ENCODE data around the gene ASAP2. TPM values are rescaled to one million over a fixed set of nuclear protein-coding genes. Genes with fewer than 3 reads are reported as not detected.
A peak's percentile ranks its signal among the peaks of the same experiment; 100 is the strongest.

ASAP2 gene
- total and polyA plus RNA-seq, 9 of the 15 experiments (the other 6 are each of a cell fraction or from before 2014, with no cell fraction given), result 0.06 to 4.3 (median 3.1) TPM

DNA sequence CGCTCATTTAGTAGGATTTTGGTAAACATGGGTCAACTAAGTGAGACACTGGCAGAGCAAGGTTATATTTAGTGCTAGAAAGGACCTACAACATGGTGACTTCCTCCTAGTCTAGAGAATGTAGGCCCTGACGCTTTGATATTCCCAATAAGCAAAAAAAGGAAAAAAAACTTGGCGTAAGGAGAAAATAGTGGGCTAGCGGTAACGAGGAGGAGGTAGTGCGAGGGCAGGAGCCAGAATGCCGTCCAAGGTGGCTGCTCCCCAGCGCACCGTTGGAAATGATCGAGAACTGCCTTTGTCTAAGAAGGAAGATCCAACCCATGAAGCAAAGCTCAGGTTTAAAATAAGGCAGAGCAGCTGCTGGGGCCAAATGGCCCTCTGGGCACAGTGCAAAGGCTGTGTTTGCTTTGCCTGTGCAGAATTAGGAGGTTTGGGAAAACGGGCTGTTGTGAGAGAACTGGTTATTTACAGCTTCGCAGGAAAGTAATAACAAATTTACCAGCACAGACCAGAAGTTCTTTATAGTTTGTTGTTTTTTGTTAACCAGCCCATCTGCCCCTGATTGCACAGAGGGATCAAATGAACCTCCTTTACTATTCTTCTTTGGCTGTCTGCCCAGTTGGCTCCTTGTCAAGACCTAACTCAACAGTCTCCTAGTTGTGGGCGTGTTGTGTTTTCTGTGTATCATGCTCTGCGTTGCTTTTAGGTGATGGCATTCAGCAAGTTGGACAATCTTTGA, 130.1 kb downstream of the ASAP2 start (continued):
- TF ChIP-seq, protein P1, sequence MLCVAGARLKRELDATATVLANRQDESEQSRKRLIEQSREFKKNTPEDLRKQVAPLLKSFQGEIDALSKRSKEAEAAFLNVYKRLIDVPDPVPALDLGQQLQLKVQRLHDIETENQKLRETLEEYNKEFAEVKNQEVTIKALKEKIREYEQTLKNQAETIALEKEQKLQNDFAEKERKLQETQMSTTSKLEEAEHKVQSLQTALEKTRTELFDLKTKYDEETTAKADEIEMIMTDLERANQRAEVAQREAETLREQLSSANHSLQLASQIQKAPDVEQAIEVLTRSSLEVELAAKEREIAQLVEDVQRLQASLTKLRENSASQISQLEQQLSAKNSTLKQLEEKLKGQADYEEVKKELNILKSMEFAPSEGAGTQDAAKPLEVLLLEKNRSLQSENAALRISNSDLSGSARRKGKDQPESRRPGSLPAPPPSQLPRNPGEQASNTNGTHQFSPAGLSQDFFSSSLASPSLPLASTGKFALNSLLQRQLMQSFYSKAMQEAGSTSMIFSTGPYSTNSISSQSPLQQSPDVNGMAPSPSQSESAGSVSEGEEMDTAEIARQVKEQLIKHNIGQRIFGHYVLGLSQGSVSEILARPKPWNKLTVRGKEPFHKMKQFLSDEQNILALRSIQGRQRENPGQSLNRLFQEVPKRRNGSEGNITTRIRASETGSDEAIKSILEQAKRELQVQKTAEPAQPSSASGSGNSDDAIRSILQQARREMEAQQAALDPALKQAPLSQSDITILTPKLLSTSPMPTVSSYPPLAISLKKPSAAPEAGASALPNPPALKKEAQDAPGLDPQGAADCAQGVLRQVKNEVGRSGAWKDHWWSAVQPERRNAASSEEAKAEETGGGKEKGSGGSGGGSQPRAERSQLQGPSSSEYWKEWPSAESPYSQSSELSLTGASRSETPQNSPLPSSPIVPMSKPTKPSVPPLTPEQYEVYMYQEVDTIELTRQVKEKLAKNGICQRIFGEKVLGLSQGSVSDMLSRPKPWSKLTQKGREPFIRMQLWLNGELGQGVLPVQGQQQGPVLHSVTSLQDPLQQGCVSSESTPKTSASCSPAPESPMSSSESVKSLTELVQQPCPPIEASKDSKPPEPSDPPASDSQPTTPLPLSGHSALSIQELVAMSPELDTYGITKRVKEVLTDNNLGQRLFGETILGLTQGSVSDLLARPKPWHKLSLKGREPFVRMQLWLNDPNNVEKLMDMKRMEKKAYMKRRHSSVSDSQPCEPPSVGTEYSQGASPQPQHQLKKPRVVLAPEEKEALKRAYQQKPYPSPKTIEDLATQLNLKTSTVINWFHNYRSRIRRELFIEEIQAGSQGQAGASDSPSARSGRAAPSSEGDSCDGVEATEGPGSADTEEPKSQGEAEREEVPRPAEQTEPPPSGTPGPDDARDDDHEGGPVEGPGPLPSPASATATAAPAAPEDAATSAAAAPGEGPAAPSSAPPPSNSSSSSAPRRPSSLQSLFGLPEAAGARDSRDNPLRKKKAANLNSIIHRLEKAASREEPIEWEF (CRISPR knock-in tag; IDR thresholded peaks at IDR 0.05), result no peak
- no peak for TF ChIP-seq ZNF830 (CRISPR knock-in tag; IDR thresholded peaks at IDR 0.05)
- TF ChIP-seq TEAD1 (CRISPR knock-in tag; IDR thresholded peaks at IDR 0.05), result no peak
- no peak for TF ChIP-seq ZBTB2 (IDR thresholded peaks at IDR 0.05)
- no peak for TF ChIP-seq ZBTB17 (CRISPR knock-in tag; IDR thresholded peaks at IDR 0.05)
- no peak for TF ChIP-seq IFI16 (CRISPR knock-in tag; IDR thresholded peaks at IDR 0.05)
- TF ChIP-seq TEAD2 (tag; IDR thresholded peaks at IDR 0.05), result no peak
- TF ChIP-seq, protein P2, sequence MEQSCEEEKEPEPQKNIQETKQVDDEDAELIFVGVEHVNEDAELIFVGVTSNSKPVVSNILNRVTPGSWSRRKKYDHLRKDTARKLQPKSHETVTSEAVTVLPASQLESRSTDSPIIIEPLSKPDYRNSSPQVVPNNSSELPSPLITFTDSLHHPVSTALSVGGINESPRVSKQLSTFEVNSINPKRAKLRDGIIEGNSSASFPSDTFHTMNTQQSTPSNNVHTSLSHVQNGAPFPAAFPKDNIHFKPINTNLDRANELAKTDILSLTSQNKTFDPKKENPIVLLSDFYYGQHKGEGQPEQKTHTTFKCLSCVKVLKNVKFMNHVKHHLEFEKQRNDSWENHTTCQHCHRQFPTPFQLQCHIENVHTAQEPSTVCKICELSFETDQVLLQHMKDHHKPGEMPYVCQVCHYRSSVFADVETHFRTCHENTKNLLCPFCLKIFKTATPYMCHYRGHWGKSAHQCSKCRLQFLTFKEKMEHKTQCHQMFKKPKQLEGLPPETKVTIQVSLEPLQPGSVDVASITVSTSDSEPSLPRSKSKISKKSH (CRISPR knock-in tag; IDR thresholded peaks at IDR 0.05), result no peak
- TF ChIP-seq HOXB6 (CRISPR knock-in tag; IDR thresholded peaks at IDR 0.05; ENCODE audit: borderline replicate concordance), result no peak
- no peak for TF ChIP-seq BACH1 (tag; IDR thresholded peaks at IDR 0.05)
- peak; percentile 42; the same call in 1 of the 2 replicates for TF ChIP-seq ARID1B (IDR thresholded peaks at IDR 0.05)
- TF ChIP-seq, protein P3, sequence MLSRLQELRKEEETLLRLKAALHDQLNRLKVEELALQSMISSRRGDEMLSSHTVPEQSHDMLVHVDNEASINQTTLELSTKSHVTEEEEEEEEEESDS (CRISPR knock-in tag; IDR thresholded peaks at IDR 0.05), result no peak
- TF ChIP-seq POLR2AphosphoS5 (IDR thresholded peaks at IDR 0.05; ENCODE audit: control insufficient read depth, insufficient read depth, low read depth, low read length), result 0 out of 2 replicates have a peak, but pooled peaks have one; percentile 22
- TF ChIP-seq SMARCA4 (IDR thresholded peaks at IDR 0.05), result peak; percentile 33; the same call in 1 of the 2 replicates
- no peak for TF ChIP-seq HMGN3 (IDR thresholded peaks at IDR 0.05; ENCODE audit: borderline replicate concordance, extremely low read depth, insufficient read length, low read depth, low read length)
- TF ChIP-seq SMARCB1 (IDR thresholded peaks at IDR 0.05; ENCODE audit: insufficient read length, low read depth), result no peak
- TF ChIP-seq ARID2 (IDR thresholded peaks at IDR 0.05), result no peak
- TF ChIP-seq ZNF436 (CRISPR knock-in tag; IDR thresholded peaks at IDR 0.05), result no peak
